ENCODE results near the gene GLOD4.

GRCh38 chr17:720706-721539 is 61.2 kb downstream of the GLOD4 start:
- TF ChIP-seq POLR2A (IDR thresholded peaks at IDR 0.05) (no peak), CTCF (IDR thresholded peaks at IDR 0.05) (no peak)
